SK-N-MC (cell line): Measurements from ENCODE around the gene CAMK2G.
A peak's percentile ranks its signal among the peaks of the same experiment; 100 is the strongest.
"Not testable (repeated sequence)": the region's sequence is repeated elsewhere in the genome, so short reads cannot be mapped to it uniquely, and the experiment has no call there.

ENCODE experiments used
- DNase-seq: peaks from one replicate; pipeline ENCODE4 v3.0.0-alpha.2; 2011; ENCODE audit warnings: low read depth, low spot score
- H3K27ac ChIP-seq: fragments of 200-600 bp; sonication (generic); 2 replicates; pipeline ENCODE4 v1.5.1; 2016; ENCODE audit warnings: mixed run types
- H3K36me3 ChIP-seq: fragments of 200-600 bp; sonication (generic); 2 replicates; pipeline ENCODE4 v1.6.1; 2017; ENCODE audit warnings: antibody characterized with exemption, low read length, mixed read lengths; ENCODE audit not compliant: insufficient read depth
- H3K4me3 ChIP-seq: fragments of 200-600 bp; sonication (generic); 2 replicates; pipeline ENCODE4 v1.5.1; 2016
- H3K9ac ChIP-seq: fragments of 200-600 bp; sonication (generic); 2 replicates; pipeline ENCODE4 v1.8.0; 2017; ENCODE audit warnings: mixed run types, mixed read lengths; ENCODE audit not compliant: insufficient read length
- H3K9me3 ChIP-seq: fragments of 200-600 bp; sonication (generic); 2 replicates; pipeline ENCODE4 v1.6.1; 2017; ENCODE audit warnings: low read depth, mild to moderate bottlenecking, antibody characterized with exemption, low read length, moderate library complexity, mixed read lengths
- EZH2 ChIP-seq: fragments of 200-600 bp; sonication (generic); IDR thresholded peaks from one replicate; pipeline ENCODE4 v1.6.1; 2017; ENCODE audit warnings: antibody characterized with exemption
- FOXP2 ChIP-seq: optimal IDR thresholded peaks from 2 replicates; pipeline ENCODE3; 2011; ENCODE audit warnings: mild to moderate bottlenecking, moderate library complexity; ENCODE audit not compliant: insufficient read depth; ENCODE audit errors: extremely low read length, control extremely low read depth
- POLR2AphosphoS5 ChIP-seq: IDR thresholded peaks from 2 replicates; pipeline ENCODE4 v1.6.1; 2012; ENCODE audit warnings: mild to moderate bottlenecking, low read depth, low read length, borderline replicate concordance

The CAMK2G gene

DNA sequence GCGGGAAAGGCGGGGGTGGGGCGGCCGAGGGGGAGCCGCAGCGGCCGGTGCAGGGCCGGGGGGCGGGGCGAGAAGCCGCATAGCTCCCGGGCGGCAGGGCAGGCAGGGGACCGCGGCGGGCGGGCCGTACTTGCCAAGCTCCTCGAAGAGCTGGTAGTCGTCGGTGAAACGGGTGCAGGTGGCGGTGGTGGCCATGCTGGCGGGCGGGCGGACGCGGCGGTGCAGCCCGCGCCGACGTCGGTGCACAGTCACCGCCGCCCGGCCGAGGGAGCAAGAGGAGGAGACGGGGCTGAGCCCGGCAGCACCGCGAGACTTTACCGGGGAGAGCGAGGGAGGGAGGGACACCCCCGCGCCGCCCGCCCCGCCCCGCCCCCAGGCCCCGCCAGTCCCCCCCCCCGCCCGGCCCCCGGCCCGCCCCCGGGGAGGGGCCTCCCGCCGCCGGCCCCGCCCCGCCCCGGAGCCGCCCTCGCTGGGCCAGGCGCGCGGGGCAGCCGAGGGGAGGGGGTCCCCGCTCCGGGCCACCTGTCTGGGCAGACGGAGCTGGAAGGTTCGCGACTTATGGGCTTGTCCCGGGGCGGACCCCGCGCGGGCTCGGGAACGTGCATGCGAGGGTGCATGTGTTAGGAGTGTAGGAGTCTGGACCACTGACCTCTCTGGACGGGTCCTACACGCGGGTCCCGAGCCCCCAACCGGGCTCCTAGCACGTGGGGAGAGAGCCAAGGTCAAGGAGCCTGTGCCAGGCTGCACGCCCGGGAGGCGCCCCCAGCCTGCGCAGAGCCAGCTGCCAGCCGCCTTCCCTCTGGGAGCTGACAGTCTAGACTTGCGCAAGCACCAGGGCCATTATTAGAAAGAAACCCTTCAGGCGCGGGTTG, at the start of gene CAMK2G:
Gene CAMK2G, minus strand, starts transcription at position 289 of the 872 bp plus-strand sequence. Its CDS starts 94 bp downstream, at position 195.
- Histone ChIP-seq H3K27ac (no peak within 1 kb of the TSS), H3K9ac (no peak within 1 kb of the TSS), H3K36me3 (no peaks in the 10 kb centered on the region), H3K9me3 (no peaks in the 10 kb centered on the region), H3K4me3 (peak within 1 kb of the TSS; percentile 76)
- TF ChIP-seq EZH2 (no peak), FOXP2 (no peak), POLR2AphosphoS5 (peak; percentile 13; the same call in 1 of the 2 replicates)
- DNase-seq = no peak

DNA sequence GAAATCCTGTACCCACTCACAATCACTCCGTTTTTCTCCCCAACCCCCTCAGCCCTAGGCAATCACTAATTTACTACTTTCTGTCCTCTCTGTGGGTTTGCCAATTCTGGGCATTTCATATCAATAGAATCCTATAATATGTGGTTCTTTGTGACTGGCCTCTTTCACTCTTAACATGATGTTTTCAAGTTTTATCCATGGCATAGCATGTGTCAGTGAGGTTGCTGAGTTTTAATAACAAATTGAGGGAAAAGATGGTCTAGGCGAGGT, 48.4 kb upstream of the CAMK2G start:
- H3K9ac ChIP-seq = no peak overlapping the region
- no peak for TF ChIP-seq EZH2
- H3K27ac ChIP-seq = no peak overlapping the region
- no peak for DNase-seq
- H3K9me3 ChIP-seq = no peaks in the 10 kb centered on the region
- H3K36me3 ChIP-seq = no peaks in the 10 kb centered on the region
- H3K4me3 ChIP-seq = no peak overlapping the region

DNA sequence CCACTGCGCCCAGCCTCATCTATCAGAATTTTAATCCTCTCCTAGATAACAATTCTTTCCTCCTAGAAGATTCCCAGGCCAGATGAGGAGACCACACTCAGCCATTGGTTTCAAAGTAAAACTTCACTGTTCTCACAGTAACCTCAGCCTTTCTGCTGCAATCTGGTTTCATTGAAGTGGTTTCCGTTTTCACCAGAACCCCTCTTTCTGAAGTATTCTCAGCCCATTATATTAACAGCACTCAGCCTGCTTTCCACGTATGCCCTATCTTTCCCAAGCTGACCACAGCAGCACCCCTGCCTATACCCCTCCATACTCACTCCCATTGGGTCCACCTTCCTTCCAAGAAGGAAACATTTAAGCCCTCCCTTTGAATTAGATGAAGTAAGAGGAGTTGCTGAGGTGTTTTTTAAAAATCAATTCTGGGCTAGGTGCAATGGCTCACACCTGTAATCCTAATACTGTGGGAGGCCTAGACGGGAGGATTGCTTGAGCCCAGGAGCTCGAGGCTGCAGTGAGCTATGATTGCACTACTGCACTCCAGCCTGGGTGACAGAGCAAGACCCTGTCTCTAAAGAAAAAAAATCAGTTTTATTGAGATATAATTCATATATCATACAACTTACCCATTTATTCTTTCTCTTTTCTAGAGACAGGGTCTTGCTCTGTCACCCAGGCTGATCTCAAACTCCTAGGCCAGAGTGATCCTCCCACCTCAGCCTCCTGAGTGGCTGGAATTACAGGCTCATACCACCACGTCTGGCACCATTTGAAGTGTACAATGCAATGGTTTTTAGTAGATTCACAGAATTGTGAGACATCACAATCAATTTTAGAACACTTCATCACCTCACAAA, 47.9 kb upstream of the CAMK2G start:
- Histone ChIP-seq H3K4me3 (no peak overlapping the region), H3K9me3 (no peaks in the 10 kb centered on the region), H3K27ac (no peak overlapping the region), H3K36me3 (no peaks in the 10 kb centered on the region), H3K9ac (no peak overlapping the region)
- TF ChIP-seq FOXP2 (no peak), EZH2 (no peak), POLR2AphosphoS5 (no peak)
- DNase-seq = no peak

DNA sequence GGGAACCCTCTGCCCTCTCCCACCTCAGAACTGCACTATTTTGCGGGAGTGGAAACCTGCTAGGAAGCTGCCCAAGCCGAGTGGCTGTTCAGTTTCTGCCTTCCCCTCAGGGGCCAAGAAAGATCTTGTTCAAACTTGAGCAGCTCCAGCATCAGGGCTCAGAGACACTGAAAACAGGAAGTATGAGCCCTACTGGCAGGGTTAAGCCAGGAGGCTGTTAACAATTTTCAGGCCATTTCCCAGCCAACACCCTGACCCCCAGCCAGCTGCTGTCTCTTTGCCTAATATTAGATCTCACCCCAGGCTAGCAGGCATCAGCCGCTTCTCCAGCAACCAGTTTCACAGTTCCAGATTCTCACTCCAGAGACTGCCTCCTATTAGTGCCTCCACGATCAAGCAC, 45.7 kb upstream of the CAMK2G start:
- DNase-seq = no peak
- Histone ChIP-seq H3K9me3 (no peaks in the 10 kb centered on the region), H3K27ac (no peak overlapping the region), H3K36me3 (no peaks in the 10 kb centered on the region), H3K4me3 (no peak overlapping the region), H3K9ac (no peak overlapping the region)
- TF ChIP-seq EZH2 (no peak), POLR2AphosphoS5 (no peak), FOXP2 (no peak)

GRCh38 chr10:73919481-73919880, 45.1 kb upstream of the CAMK2G start:
- not testable (repeated sequence) for DNase-seq, H3K9ac ChIP-seq, H3K4me3 ChIP-seq, H3K36me3 ChIP-seq, H3K27ac ChIP-seq, H3K9me3 ChIP-seq

DNA sequence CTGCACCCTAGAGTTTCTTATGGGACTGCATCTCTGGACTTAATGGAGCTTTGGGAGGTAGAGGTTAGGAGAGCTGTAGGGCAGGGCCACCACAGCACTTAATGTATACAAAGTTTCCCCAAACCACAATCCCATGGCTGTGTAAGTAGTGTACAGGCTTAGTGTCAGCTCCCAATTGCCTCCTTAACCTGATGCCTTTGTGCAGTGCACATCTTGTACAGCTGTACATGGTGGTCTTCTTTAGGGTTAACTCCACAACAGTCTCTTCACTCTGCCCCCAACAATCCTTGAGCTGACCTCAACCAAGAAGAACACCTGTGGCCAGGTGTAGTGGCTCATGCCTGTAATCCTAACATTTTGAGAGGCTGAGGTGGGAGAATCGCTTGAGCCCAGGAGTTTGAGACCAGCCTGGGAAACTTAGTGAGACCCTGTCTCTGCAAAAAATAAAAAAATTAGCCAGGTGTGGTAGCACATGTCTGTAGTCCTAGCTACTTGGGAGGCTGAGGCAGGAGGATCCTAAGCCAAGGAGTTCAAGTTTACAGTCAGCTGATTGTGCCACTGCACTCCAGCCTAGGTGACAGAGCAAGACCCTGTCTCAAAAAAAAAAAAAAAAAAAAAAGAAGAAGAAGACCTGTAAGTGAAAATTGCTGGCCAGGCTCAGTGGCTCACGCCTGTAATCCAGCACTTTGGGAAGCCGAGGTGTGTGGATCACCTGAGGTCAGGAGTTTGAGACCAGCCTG, 43.4 kb upstream of the CAMK2G start:
- Histone ChIP-seq H3K4me3 (no peak overlapping the region), H3K27ac (no peak overlapping the region), H3K36me3 (no peaks in the 10 kb centered on the region), H3K9me3 (no peaks in the 10 kb centered on the region), H3K9ac (no peak overlapping the region)
- TF ChIP-seq POLR2AphosphoS5 = no peak
- TF ChIP-seq EZH2 = no peak
- TF ChIP-seq FOXP2 = no peak
- DNase-seq = no peak

DNA sequence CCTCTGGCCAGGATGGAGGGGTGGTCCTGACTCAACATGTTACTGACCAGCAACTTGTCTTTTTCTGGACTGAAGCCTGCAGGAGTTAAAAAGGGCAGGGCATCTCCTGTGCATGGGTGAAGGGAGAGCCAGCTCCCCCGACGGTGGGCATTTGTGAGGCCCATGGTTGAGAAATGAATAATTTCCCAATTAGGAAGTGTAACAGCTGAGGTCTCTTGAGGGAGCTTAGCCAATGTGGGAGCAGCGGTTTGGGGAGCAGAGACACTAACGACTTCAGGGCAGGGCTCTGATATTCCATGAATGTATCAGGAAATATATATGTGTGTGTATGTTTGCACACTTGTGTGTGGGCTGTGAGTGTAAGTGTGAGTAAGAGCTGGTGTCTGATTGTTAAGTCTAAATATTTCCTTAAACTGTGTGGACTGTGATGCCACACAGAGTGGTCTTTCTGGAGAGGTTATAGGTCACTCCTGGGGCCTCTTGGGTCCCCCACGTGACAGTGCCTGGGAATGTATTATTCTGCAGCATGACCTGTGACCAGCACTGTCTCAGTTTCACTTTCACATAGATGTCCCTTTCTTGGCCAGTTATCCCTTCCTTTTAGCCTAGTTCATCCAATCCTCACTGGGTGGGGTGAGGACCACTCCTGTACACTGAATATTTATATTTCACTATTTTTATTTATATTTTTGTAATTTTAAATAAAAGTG, 42.6 kb upstream of the CAMK2G start:
- no peak for TF ChIP-seq POLR2AphosphoS5
- TF ChIP-seq EZH2 = no peak
- no peak for TF ChIP-seq FOXP2
- Histone ChIP-seq H3K4me3 (no peak overlapping the region), H3K9me3 (no peaks in the 10 kb centered on the region), H3K27ac (no peak overlapping the region), H3K36me3 (no peaks in the 10 kb centered on the region), H3K9ac (no peak overlapping the region)
- no peak for DNase-seq
